Aorta (tissue), 5 donors: ENCODE data around the gene CLEC16A. TPM values are rescaled to one million over a fixed set of nuclear protein-coding genes. Genes with fewer than 3 reads are reported as not detected.

ENCODE experiments used
- ATAC-seq: fragments of 200-7000 bp; cut with Tn5 transposase; one replicate; pipeline ENCODE4 v1.9.1; 2022; ENCODE audit warnings: moderate library complexity; ENCODE audit not compliant: low FRiP score
- DNase-seq, 2 donors: peaks; one replicate each; pipeline ENCODE4 v3.0.0-alpha.2; 2020
- H3K27ac ChIP-seq, 2 donors: one replicate each; pipeline ENCODE4 v1.5.1; 2013; ENCODE audit warnings: low read length in 2 of 2, mild to moderate bottlenecking in 2 of 2, moderate library complexity in 2 of 2, control low read depth in 1 of 2, inconsistent platforms in 1 of 2, low read depth in 1 of 2
- H3K27me3 ChIP-seq, 2 donors: one replicate each; pipeline ENCODE4 v1.6.1; 2013; ENCODE audit warnings: control low read depth in 1 of 2, low read length in 1 of 2, mild to moderate bottlenecking in 1 of 2, moderate library complexity in 1 of 2; ENCODE audit not compliant: insufficient read depth in 2 of 2, control insufficient read depth in 1 of 2
- H3K36me3 ChIP-seq, 2 donors: one replicate each; pipeline ENCODE4 v1.6.1; 2013; ENCODE audit warnings: control low read depth in 1 of 2, low read length in 1 of 2, mild to moderate bottlenecking in 1 of 2; ENCODE audit not compliant: insufficient read depth in 2 of 2, control insufficient read depth in 1 of 2
- H3K4me1 ChIP-seq, 2 donors: one replicate each; pipeline ENCODE4 v1.6.1; 2013; ENCODE audit warnings: low read length in 2 of 2, control low read depth in 1 of 2, mild to moderate bottlenecking in 1 of 2, moderate library complexity in 1 of 2; ENCODE audit not compliant: insufficient read depth in 2 of 2, control insufficient read depth in 1 of 2
- H3K4me3 ChIP-seq, 2 donors: one replicate each; pipeline ENCODE4 v1.5.1; 2013; ENCODE audit warnings: low read length in 2 of 2, control low read depth in 1 of 2, mild to moderate bottlenecking in 1 of 2
- H3K9me3 ChIP-seq: one replicate; pipeline ENCODE4 v1.6.1; 2013; ENCODE audit warnings: mild to moderate bottlenecking, low read length; ENCODE audit not compliant: control insufficient read depth
- WGBS, 2 donors: extraction: QIAGEN DNeasy Blood & Tissue Kit; methylation state at CpG; one replicate each; pipeline ENCODE4 v1.1.7; 2013; 5-methylcytosine and 5-hydroxymethylcytosine counted together
- intact Hi-C, 2 donors: fragments of 100-400 bp; cut with DNase I; formaldehyde crosslinking; loops; one replicate each; pipeline versions ENCODE4 v1.14.2 to v1.15.0; 2022
- polyA plus RNA-seq, 2 donors: library from polyadenylated mRNA; stranded (reverse); fragments of 200-250 nt; gene quantifications; one replicate each; pipeline ENCODE4 v1.2.3, GENCODE V29; 2013
- total RNA-seq, 2 donors: library from RNA; stranded (reverse); fragmentation: NEBNext Ultra II Directional; extraction: Animal tissue kit (Norgen Biotek cat#: 25700); gene quantifications; one replicate each; pipeline ENCODE4 v1.2.1, GENCODE V29; 2021
- donor health status: healthy with polysubstance abuse.
- donor health status: Bipolar disorder and iron deficiency.
- donor health status: DM: no; HTN: no; CAD: no.
- donor health status: DM: no; HTN: no; CAD: no.
- donor health status: DM: yes; HTN: yes; CAD: no.

Gene CLEC16A
- total and polyA plus RNA-seq, 4 donors = 5.9 to 28.8 (median 19.0) TPM

GRCh38 chr16:11205065-11205699 lies 260.8 kb downstream of the CLEC16A start:
- DNase-seq = no peak
- Histone ChIP-seq H3K36me3 (no peaks in the 10 kb centered on the region), H3K27me3 (no peaks in the 10 kb centered on the region), H3K9me3 (peaks cover 5% of the 10 kb centered on the region), H3K4me3 (no peak overlapping the region), H3K27ac (no peak overlapping the region), H3K4me1 (no peaks in the 10 kb centered on the region)
- WGBS, 2 donors = 91% methylated on average over 19 of the region's 19 CpGs
- intact Hi-C loops = no loop called here
- no peak for ATAC-seq

GRCh38 chr16:11205754-11206581 lies 261.6 kb downstream of the CLEC16A start:
- H3K4me3 ChIP-seq = no peak overlapping the region
- intact Hi-C loops = no loop called here
- no peaks in the 10 kb centered on the region for H3K4me1 ChIP-seq
- no peaks in the 10 kb centered on the region for H3K27me3 ChIP-seq
- 79% methylated on average over 13 of the region's 13 CpGs for WGBS, 2 donors
- H3K27ac ChIP-seq = no peak overlapping the region
- no peak for ATAC-seq
- no peaks in the 10 kb centered on the region for H3K36me3 ChIP-seq
- DNase-seq = no peak
- H3K9me3 ChIP-seq = peaks cover 5% of the 10 kb centered on the region

GRCh38 chr16:11207646-11208045 lies 263.3 kb downstream of the CLEC16A start:
- intact Hi-C loops = no loop called here
- WGBS, 2 donors = 95 to 98% methylated on average over 3 of the region's 3 CpGs
- DNase-seq (no peak), ATAC-seq (no peak)
- Histone ChIP-seq H3K4me3 (no peak overlapping the region), H3K27me3 (no peaks in the 10 kb centered on the region), H3K9me3 (peaks cover 5% of the 10 kb centered on the region), H3K4me1 (no peaks in the 10 kb centered on the region), H3K36me3 (no peaks in the 10 kb centered on the region), H3K27ac (no peak overlapping the region)

GRCh38 chr16:11208916-11209665 lies 264.7 kb downstream of the CLEC16A start:
- intact Hi-C loops = no loop called here
- H3K9me3 ChIP-seq = peaks cover 5% of the 10 kb centered on the region
- H3K36me3 ChIP-seq = no peaks in the 10 kb centered on the region
- no peak overlapping the region for H3K27ac ChIP-seq
- WGBS, 2 donors = 67 to 69% methylated on average over 9 of the region's 9 CpGs
- H3K4me1 ChIP-seq = no peaks in the 10 kb centered on the region
- no peaks in the 10 kb centered on the region for H3K27me3 ChIP-seq
- no peak overlapping the region for H3K4me3 ChIP-seq
- ATAC-seq (no peak), DNase-seq (no peak)

GRCh38 chr16:11210260-11210659 lies 265.9 kb downstream of the CLEC16A start:
- no peaks in the 10 kb centered on the region for H3K36me3 ChIP-seq
- intact Hi-C loops = no loop called here
- H3K9me3 ChIP-seq = peaks cover 5% of the 10 kb centered on the region
- no peak overlapping the region for H3K4me3 ChIP-seq
- no peak for DNase-seq
- H3K4me1 ChIP-seq = no peaks in the 10 kb centered on the region
- WGBS, 2 donors = 94% methylated on average over 11 of the region's 11 CpGs
- no peak for ATAC-seq
- H3K27me3 ChIP-seq = no peaks in the 10 kb centered on the region
- H3K27ac ChIP-seq = no peak overlapping the region

GRCh38 chr16:11211061-11211976 lies 267.0 kb downstream of the CLEC16A start:
- no peaks in the 10 kb centered on the region for H3K4me1 ChIP-seq
- WGBS, 2 donors = 81 to 82% methylated on average over 16 of the region's 16 CpGs
- H3K36me3 ChIP-seq = no peaks in the 10 kb centered on the region
- DNase-seq (no peak), ATAC-seq (no peak)
- intact Hi-C loops = no loop called here
- H3K27me3 ChIP-seq = no peaks in the 10 kb centered on the region
- H3K27ac ChIP-seq = no peak overlapping the region
- H3K9me3 ChIP-seq = peaks cover 7% of the 10 kb centered on the region
- H3K4me3 ChIP-seq = no peak overlapping the region

GRCh38 chr16:11211977-11212797 lies 267.8 kb downstream of the CLEC16A start:
- Histone ChIP-seq H3K27me3 (no peaks in the 10 kb centered on the region), H3K4me3 (no peak overlapping the region), H3K27ac (no peak overlapping the region), H3K36me3 (no peaks in the 10 kb centered on the region), H3K4me1 (no peaks in the 10 kb centered on the region), H3K9me3 (peaks cover 8% of the 10 kb centered on the region)
- 79 to 87% methylated on average over 16 of the region's 16 CpGs for WGBS, 2 donors
- intact Hi-C loops = no loop called here
- ATAC-seq = no peak
- no peak for DNase-seq
